Pons (tissue), 1 donor: Measurements from ENCODE around the gene HIVEP3.

Source experiments
- DNase-seq: peaks from one replicate; pipeline ENCODE4 v3.0.0-alpha.2; 2016; ENCODE audit warnings: low spot score

HIVEP3 gene

GRCh38 chr1:41711581-41711980 lies 207.1 kb downstream of the HIVEP3 start:
- DNase-seq = peak; percentile 35

- no peak for DNase-seq
These were observed 207.7 kb downstream of the HIVEP3 start for GRCh38 chr1:41710980-41711379.

GRCh38 chr1:41709873-41710272 lies 208.8 kb downstream of the HIVEP3 start:
- DNase-seq = no peak

GRCh38 chr1:41709331-41709730 lies 209.4 kb downstream of the HIVEP3 start:
- DNase-seq = no peak

GRCh38 chr1:41708332-41708731 lies 210.4 kb downstream of the HIVEP3 start:
- no peak for DNase-seq

- DNase-seq = no peak
These were observed 210.9 kb downstream of the HIVEP3 start for GRCh38 chr1:41707793-41708192.

GRCh38 chr1:41705798-41706197 lies 212.9 kb downstream of the HIVEP3 start:
- DNase-seq = no peak

GRCh38 chr1:41704196-41704595 lies 214.5 kb downstream of the HIVEP3 start:
- DNase-seq = no peak

- no peak for DNase-seq
These were observed 216.0 kb downstream of the HIVEP3 start for GRCh38 chr1:41702771-41703170.

GRCh38 chr1:41700986-41701535 lies 217.7 kb downstream of the HIVEP3 start:
- DNase-seq = no peak

- DNase-seq = no peak
These were observed 218.1 kb downstream of the HIVEP3 start for GRCh38 chr1:41700581-41700980.

- DNase-seq = no peak
These were observed 218.9 kb downstream of the HIVEP3 start for GRCh38 chr1:41699861-41700248.

- no peak for DNase-seq
These were observed 219.5 kb downstream of the HIVEP3 start for GRCh38 chr1:41698916-41699860.

GRCh38 chr1:41696381-41696780 lies 222.3 kb downstream of the HIVEP3 start:
- no peak for DNase-seq

GRCh38 chr1:41695118-41695745 lies 223.5 kb downstream of the HIVEP3 start:
- peak; percentile 79 for DNase-seq

- peak; percentile 32 for DNase-seq
These were observed 226.8 kb downstream of the HIVEP3 start for GRCh38 chr1:41691966-41692365.

- no peak for DNase-seq
These were observed 227.3 kb downstream of the HIVEP3 start for GRCh38 chr1:41691424-41691823.

GRCh38 chr1:41690331-41690730 lies 228.4 kb downstream of the HIVEP3 start:
- DNase-seq = no peak

GRCh38 chr1:41689558-41689981 lies 229.2 kb downstream of the HIVEP3 start:
- peak; percentile 91 for DNase-seq

GRCh38 chr1:41689139-41689538 lies 229.6 kb downstream of the HIVEP3 start:
- DNase-seq = no peak

- no peak for DNase-seq
These were observed 231.7 kb downstream of the HIVEP3 start for GRCh38 chr1:41687007-41687406.

GRCh38 chr1:41683681-41684500 lies 234.8 kb downstream of the HIVEP3 start:
- DNase-seq = peak; percentile 30
